SU-DHL-6 (cell line): ENCODE results near the gene TBC1D3G.
"Not testable (repeated sequence)": the region's sequence is repeated elsewhere in the genome, so short reads cannot be mapped to it uniquely, and the experiment has no call there.

Experiments
- EZH2phosphoT487 ChIP-seq: fragments of 200-600 bp; sonication (generic), shearing (Covaris generic); conservative IDR thresholded peaks from 2 replicates; pipeline ENCODE4 v1.6.1; 2018; ENCODE audit warnings: mild to moderate bottlenecking, antibody characterized with exemption, low read length, moderate library complexity, mixed read lengths
- TF ChIP-seq, protein P1 (sequence below): fragments of 200-600 bp; sonication (generic); IDR thresholded peaks from one replicate; pipeline ENCODE4 v1.5.1; 2017; ENCODE audit warnings: antibody characterized with exemption, mild to moderate bottlenecking, low read length, moderate library complexity; ENCODE audit not compliant: insufficient read depth, poor library complexity, severe bottlenecking

- TF ChIP-seq, protein P1, sequence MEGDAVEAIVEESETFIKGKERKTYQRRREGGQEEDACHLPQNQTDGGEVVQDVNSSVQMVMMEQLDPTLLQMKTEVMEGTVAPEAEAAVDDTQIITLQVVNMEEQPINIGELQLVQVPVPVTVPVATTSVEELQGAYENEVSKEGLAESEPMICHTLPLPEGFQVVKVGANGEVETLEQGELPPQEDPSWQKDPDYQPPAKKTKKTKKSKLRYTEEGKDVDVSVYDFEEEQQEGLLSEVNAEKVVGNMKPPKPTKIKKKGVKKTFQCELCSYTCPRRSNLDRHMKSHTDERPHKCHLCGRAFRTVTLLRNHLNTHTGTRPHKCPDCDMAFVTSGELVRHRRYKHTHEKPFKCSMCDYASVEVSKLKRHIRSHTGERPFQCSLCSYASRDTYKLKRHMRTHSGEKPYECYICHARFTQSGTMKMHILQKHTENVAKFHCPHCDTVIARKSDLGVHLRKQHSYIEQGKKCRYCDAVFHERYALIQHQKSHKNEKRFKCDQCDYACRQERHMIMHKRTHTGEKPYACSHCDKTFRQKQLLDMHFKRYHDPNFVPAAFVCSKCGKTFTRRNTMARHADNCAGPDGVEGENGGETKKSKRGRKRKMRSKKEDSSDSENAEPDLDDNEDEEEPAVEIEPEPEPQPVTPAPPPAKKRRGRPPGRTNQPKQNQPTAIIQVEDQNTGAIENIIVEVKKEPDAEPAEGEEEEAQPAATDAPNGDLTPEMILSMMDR, result not testable (repeated sequence)
- not testable (repeated sequence) for TF ChIP-seq EZH2phosphoT487
Measured at GRCh38 chr17:36284219-36284618, 39.5 kb upstream of the TBC1D3G start.
